Thyroid gland (tissue), 4 donors: ENCODE data around the gene HEATR3. TPM values are rescaled to one million over a fixed set of nuclear protein-coding genes. Genes with fewer than 3 reads are reported as not detected.

ENCODE experiments used
- DNase-seq, 2 donors: peaks; one replicate each; pipeline ENCODE4 v3.0.0-alpha.2; 2019
- H3K27ac ChIP-seq, 3 donors: fragments of 200-600 bp; sonication (generic); 1 replicate in 2 of 3; 2 replicates in 1 of 3; pipeline ENCODE4 v1.5.1; 2016 to 2019; ENCODE audit warnings: mild to moderate bottlenecking in 1 of 3, moderate library complexity in 1 of 3
- H3K27me3 ChIP-seq: fragments of 200-600 bp; sonication (generic); one replicate; pipeline ENCODE4 v1.5.1; 2019
- H3K36me3 ChIP-seq, 2 donors: fragments of 200-600 bp; sonication (generic); one replicate each; pipeline ENCODE4 v1.5.1; 2016 to 2019
- H3K4me1 ChIP-seq, 2 donors: fragments of 200-600 bp; sonication (generic); one replicate each; pipeline ENCODE4 v1.5.1; 2017 to 2019
- H3K4me3 ChIP-seq, 3 donors: fragments of 200-600 bp; sonication (generic); replicated peaks in 1 of 3; 1 replicate in 2 of 3; 2 replicates in 1 of 3; pipeline ENCODE4 v1.5.1; 2016; ENCODE audit warnings: mild to moderate bottlenecking in 1 of 3
- H3K9me3 ChIP-seq: fragments of 200-600 bp; sonication (generic); one replicate; pipeline ENCODE4 v1.5.1; 2017
- POLR2A ChIP-seq, 2 donors: fragments of 450-650 bp; IDR thresholded peaks; one replicate each; pipeline ENCODE4 v1.6.1; 2017; ENCODE audit warnings: antibody characterized with exemption in 2 of 2, mild to moderate bottlenecking in 2 of 2, moderate library complexity in 1 of 2
- WGBS, 2 donors: methylation state at CpG; one replicate each; pipeline ENCODE4 v1.1.5; 2017; 5-methylcytosine and 5-hydroxymethylcytosine counted together
- intact Hi-C: fragments of 100-400 bp; cut with DNase I; formaldehyde crosslinking; loops from one replicate; pipeline ENCODE4 v1.15.1; 2023
- total RNA-seq, 4 donors: library from RNA; depleted of rRNA; stranded (reverse); fragments of >200 nt; gene quantifications; one replicate each; pipeline ENCODE4 v1.2.3, GENCODE V29; 2016
- TF ChIP-seq, protein P1 (sequence below), 6 experiments: fragments of 200-600 bp in 3 of 6; fragments of 450-650 bp in 3 of 6; sonication (generic) in 3 of 6; IDR thresholded peaks; one replicate each; pipeline ENCODE4 v1.5.1; 2016 to 2019; ENCODE audit warnings: antibody characterized with exemption in 6 of 6, mild to moderate bottlenecking in 2 of 6, inconsistent platforms in 1 of 6, moderate library complexity in 1 of 6

Gene HEATR3
- total RNA-seq, 4 donors from 2014 or later = 12.6 to 24.1 (median 17.9) TPM

GRCh38 chr16:50068550-50068949 is 2.8 kb downstream of the HEATR3 start:
- Histone ChIP-seq H3K4me1 (peaks cover 4 to 7% of the 10 kb centered on the region in 2 donors), H3K9me3 (no peaks in the 10 kb centered on the region), H3K27ac (no peak overlapping the region), H3K36me3 (peaks cover 6 to 7% of the 10 kb centered on the region in 2 donors), H3K4me3 (no peak overlapping the region), H3K27me3 (no peaks in the 10 kb centered on the region)
- intact Hi-C loops = loop anchor here (10.0 kb wide), 1 partner anchor 86 kb away; the partner anchor contains the start of gene TENT4B
- no peak for DNase-seq
- TF ChIP-seq, protein P1, sequence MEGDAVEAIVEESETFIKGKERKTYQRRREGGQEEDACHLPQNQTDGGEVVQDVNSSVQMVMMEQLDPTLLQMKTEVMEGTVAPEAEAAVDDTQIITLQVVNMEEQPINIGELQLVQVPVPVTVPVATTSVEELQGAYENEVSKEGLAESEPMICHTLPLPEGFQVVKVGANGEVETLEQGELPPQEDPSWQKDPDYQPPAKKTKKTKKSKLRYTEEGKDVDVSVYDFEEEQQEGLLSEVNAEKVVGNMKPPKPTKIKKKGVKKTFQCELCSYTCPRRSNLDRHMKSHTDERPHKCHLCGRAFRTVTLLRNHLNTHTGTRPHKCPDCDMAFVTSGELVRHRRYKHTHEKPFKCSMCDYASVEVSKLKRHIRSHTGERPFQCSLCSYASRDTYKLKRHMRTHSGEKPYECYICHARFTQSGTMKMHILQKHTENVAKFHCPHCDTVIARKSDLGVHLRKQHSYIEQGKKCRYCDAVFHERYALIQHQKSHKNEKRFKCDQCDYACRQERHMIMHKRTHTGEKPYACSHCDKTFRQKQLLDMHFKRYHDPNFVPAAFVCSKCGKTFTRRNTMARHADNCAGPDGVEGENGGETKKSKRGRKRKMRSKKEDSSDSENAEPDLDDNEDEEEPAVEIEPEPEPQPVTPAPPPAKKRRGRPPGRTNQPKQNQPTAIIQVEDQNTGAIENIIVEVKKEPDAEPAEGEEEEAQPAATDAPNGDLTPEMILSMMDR (IDR thresholded peaks at IDR 0.05) = no peak
- no peak for TF ChIP-seq POLR2A (IDR thresholded peaks at IDR 0.05)
- WGBS, 2 donors = 81 to 90% methylated on average over 4 of the region's 4 CpGs

DNA sequence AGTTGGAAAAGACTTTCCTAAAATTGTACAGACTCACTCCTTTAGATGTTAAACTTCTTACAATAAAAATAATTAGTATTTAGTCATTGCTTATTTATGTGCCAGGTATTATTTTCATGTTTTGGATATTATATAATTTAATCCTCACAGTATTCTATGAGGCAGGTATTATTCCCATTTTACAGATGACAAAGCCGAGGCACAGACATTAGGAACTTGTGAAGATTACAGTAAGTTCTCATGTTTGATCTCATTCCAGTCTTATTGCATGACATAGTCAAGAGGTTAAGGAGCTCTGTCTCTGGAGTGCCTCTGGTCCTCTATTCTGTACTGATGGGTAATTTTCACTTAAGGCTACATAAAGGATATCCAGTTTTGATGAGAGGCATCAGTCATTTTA is 3.3 kb downstream of the HEATR3 start:
- DNase-seq = no peak
- TF ChIP-seq, protein P1 (IDR thresholded peaks at IDR 0.05) = no peak
- no peak for TF ChIP-seq POLR2A (IDR thresholded peaks at IDR 0.05)
- H3K27me3 ChIP-seq = no peaks in the 10 kb centered on the region
- peaks cover 6 to 7% of the 10 kb centered on the region in 2 donors for H3K36me3 ChIP-seq
- peaks cover 4 to 7% of the 10 kb centered on the region in 2 donors for H3K4me1 ChIP-seq
- intact Hi-C loops = loop anchor here (10.0 kb wide), 1 partner anchor 86 kb away; the partner anchor contains the start of gene TENT4B
- 97 to 100% methylated on average over 1 of the region's 1 CpG for WGBS, 2 donors
- no peaks in the 10 kb centered on the region for H3K9me3 ChIP-seq
- no peak overlapping the region for H3K4me3 ChIP-seq
- H3K27ac ChIP-seq = no peak overlapping the region

- Histone ChIP-seq H3K36me3 (peaks cover 6 to 7% of the 10 kb centered on the region in 2 donors), H3K27ac (no peak overlapping the region), H3K9me3 (no peaks in the 10 kb centered on the region), H3K4me1 (peaks cover 4 to 7% of the 10 kb centered on the region in 2 donors), H3K27me3 (no peaks in the 10 kb centered on the region), H3K4me3 (no peak overlapping the region)
- TF ChIP-seq, protein P1 (IDR thresholded peaks at IDR 0.05) = no peak
- TF ChIP-seq POLR2A (IDR thresholded peaks at IDR 0.05) = no peak
- no peak for DNase-seq
- WGBS, 2 donors = 88 to 90% methylated on average over 2 of the region's 2 CpGs
- intact Hi-C loops = no loop called here
These were observed 5.4 kb downstream of the HEATR3 start for GRCh38 chr16:50071075-50071671.

DNA sequence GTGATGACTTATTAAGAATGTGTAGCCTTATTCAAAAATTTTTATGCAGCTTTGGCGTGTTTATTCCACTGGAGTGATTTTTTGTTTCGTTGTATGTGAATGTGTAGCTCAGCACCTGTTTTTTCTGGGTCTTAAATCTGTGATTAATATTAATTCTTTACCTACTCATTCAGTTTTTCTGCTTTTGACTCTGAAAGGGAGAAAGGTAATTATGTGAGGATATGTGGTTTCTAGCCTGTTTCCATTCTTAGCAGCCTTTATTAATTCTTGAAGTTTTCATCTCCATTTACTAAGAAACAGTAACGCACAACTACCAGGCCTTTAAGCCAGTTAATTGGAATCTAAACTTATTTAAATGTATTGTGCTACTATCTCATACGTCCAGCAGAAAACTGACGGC is 7.0 kb downstream of the HEATR3 start:
- H3K4me3 ChIP-seq = no peak overlapping the region
- no peaks in the 10 kb centered on the region for H3K27me3 ChIP-seq
- no peaks in the 10 kb centered on the region for H3K4me1 ChIP-seq
- TF ChIP-seq, protein P1 (IDR thresholded peaks at IDR 0.05) = no peak
- TF ChIP-seq POLR2A (IDR thresholded peaks at IDR 0.05) = no peak
- H3K27ac ChIP-seq = no peak overlapping the region
- WGBS, 2 donors = 93 to 97% methylated on average over 5 of the region's 5 CpGs
- peaks cover 6 to 7% of the 10 kb centered on the region in 2 donors for H3K36me3 ChIP-seq
- intact Hi-C loops = no loop called here
- DNase-seq = no peak
- H3K9me3 ChIP-seq = no peaks in the 10 kb centered on the region

- H3K4me1 ChIP-seq = no peaks in the 10 kb centered on the region
- no peaks in the 10 kb centered on the region for H3K27me3 ChIP-seq
- TF ChIP-seq, protein P1 (IDR thresholded peaks at IDR 0.05) = no peak
- TF ChIP-seq POLR2A (IDR thresholded peaks at IDR 0.05) = no peak
- no peak overlapping the region for H3K27ac ChIP-seq
- H3K36me3 ChIP-seq = peaks cover 14 to 15% of the 10 kb centered on the region in 2 donors
- no peak for DNase-seq
- intact Hi-C loops = no loop called here
- H3K9me3 ChIP-seq = no peaks in the 10 kb centered on the region
- 76 to 81% methylated on average over 9 of the region's 9 CpGs for WGBS, 2 donors
- H3K4me3 ChIP-seq = no peak overlapping the region
These were observed 13.8 kb downstream of the HEATR3 start for GRCh38 chr16:50079397-50080140.
